Upper lobe of left lung (tissue), 6 donors: ENCODE results near the gene C17orf75. TPM values are rescaled to one million over a fixed set of nuclear protein-coding genes. Genes with fewer than 3 reads are reported as not detected.

Source experiments
- ATAC-seq, 2 donors: fragments of 200-7000 bp; cut with Tn5 transposase; one replicate each; pipeline ENCODE4 v1.9.1; 2022; ENCODE audit warnings: mild to moderate bottlenecking in 2 of 2, moderate library complexity in 2 of 2; ENCODE audit not compliant: low FRiP score in 2 of 2
- DNase-seq, 2 donors: peaks; one replicate each; pipeline ENCODE4 v3.0.0-alpha.2; 2019 to 2020
- H3K27ac ChIP-seq, 4 donors: fragments of 200-600 bp; sonication (generic); one replicate each; pipeline ENCODE4 v1.5.1; 2016 to 2019
- H3K27me3 ChIP-seq, 4 donors: fragments of 200-600 bp; sonication (generic); one replicate each; pipeline ENCODE4 v1.5.1; 2017 to 2019
- H3K36me3 ChIP-seq, 4 donors: fragments of 200-600 bp; sonication (generic); one replicate each; pipeline ENCODE4 v1.5.1; 2016 to 2019
- H3K4me1 ChIP-seq, 4 donors: fragments of 200-600 bp; sonication (generic); one replicate each; pipeline ENCODE4 v1.5.1; 2018 to 2019
- H3K4me3 ChIP-seq, 4 donors: fragments of 200-600 bp; sonication (generic); one replicate each; pipeline ENCODE4 v1.5.1; 2017 to 2019; ENCODE audit warnings: mild to moderate bottlenecking in 2 of 4, moderate library complexity in 1 of 4
- H3K9me3 ChIP-seq, 4 donors: fragments of 200-600 bp; sonication (generic); one replicate each; pipeline ENCODE4 v1.5.1; 2018 to 2019
- CTCF ChIP-seq, 6 experiments: fragments of 450-650 bp in 4 of 6; fragments of 200-600 bp in 2 of 6; sonication (generic) in 2 of 6; IDR thresholded peaks; one replicate each; pipeline ENCODE4 v1.5.1; 2016 to 2019; ENCODE audit warnings: antibody characterized with exemption in 6 of 6
- EP300 ChIP-seq, 4 donors: sonication (generic); formaldehyde crosslinking; IDR thresholded peaks; one replicate each; pipeline ENCODE4 v1.5.1; 2017; ENCODE audit warnings: antibody characterized with exemption in 4 of 4, control low read depth in 2 of 4
- POLR2A ChIP-seq, 4 donors: fragments of 450-650 bp; IDR thresholded peaks; one replicate each; pipeline ENCODE4 v1.5.1; 2016 to 2017; ENCODE audit warnings: antibody characterized with exemption in 4 of 4, mild to moderate bottlenecking in 2 of 4
- POLR2AphosphoS5 ChIP-seq, 2 donors: sonication (generic); formaldehyde crosslinking; IDR thresholded peaks; one replicate each; pipeline ENCODE4 v1.5.1; 2017; ENCODE audit warnings: antibody characterized with exemption in 2 of 2
- WGBS, 2 donors: methylation state at CpG; one replicate each; pipeline ENCODE4 v1.1.5; 2017 to 2018; 5-methylcytosine and 5-hydroxymethylcytosine counted together
- total RNA-seq, 6 donors: library from RNA; depleted of rRNA in 4 of 6; stranded (reverse); fragments of >200 nt in 4 of 6; gene quantifications; one replicate each; pipeline versions ENCODE4 v1.1.0 to v1.2.1, GENCODE V29; 2016 to 2021
- donor health status: DM: no; HTN: no; CAD: no; lungs with moderate emphysema.
- donor health status: DM: no; HTN: yes; CAD: no; lungs with severe emphysema.

Gene C17orf75
- total RNA-seq, 6 donors from 2014 or later: 4.7 to 17.8 (median 12.9) TPM

DNA sequence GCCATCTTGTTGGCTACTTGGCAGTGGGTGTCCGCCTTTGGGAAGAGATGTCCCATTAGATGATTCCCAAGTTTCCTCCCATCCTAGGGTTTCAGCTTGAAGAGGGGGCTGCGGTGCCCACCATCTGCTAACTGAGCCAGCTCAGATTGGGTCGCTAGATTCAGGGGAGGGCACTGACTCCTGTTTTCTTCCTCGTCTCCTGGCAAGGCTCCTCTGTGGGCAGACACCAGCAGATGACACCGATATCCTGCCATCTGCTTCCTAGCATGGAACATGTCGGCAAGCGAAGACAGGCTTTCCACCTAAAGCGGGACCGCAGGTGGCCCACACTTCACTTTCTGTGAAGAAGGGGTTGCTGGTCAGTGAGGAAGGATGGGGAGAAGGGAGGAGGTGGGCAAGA lies 27.3 kb downstream of the C17orf75 start:
- TF ChIP-seq EP300 (IDR thresholded peaks at IDR 0.05): no peak
- no peak for TF ChIP-seq POLR2A (IDR thresholded peaks at IDR 0.05)
- no peak for TF ChIP-seq POLR2AphosphoS5 (IDR thresholded peaks at IDR 0.05)
- TF ChIP-seq CTCF (IDR thresholded peaks at IDR 0.05): no peak

GRCh38 chr17:32311028-32311536 lies 30.9 kb downstream of the C17orf75 start:
- Histone ChIP-seq H3K4me3 (no peak overlapping the region), H3K36me3 (no peaks in the 10 kb centered on the region), H3K9me3 (no peaks in the 10 kb centered on the region), H3K27me3 (no peaks in the 10 kb centered on the region), H3K4me1 (no peaks in the 10 kb centered on the region), H3K27ac (no peak overlapping the region)
- WGBS, 2 donors: 51% methylated on average over 9 of the region's 9 CpGs
- DNase-seq (no peak), ATAC-seq (no peak)
- no peak for TF ChIP-seq CTCF (IDR thresholded peaks at IDR 0.05)
- TF ChIP-seq EP300 (IDR thresholded peaks at IDR 0.05): no peak
- no peak for TF ChIP-seq POLR2A (IDR thresholded peaks at IDR 0.05)
- TF ChIP-seq POLR2AphosphoS5 (IDR thresholded peaks at IDR 0.05): no peak

More for the DNA sequence above, 27.3 kb downstream of the C17orf75 start:
- Histone ChIP-seq H3K4me1 (no peaks in the 10 kb centered on the region), H3K9me3 (no peaks in the 10 kb centered on the region), H3K27ac (no peak overlapping the region), H3K36me3 (no peaks in the 10 kb centered on the region), H3K27me3 (no peaks in the 10 kb centered on the region), H3K4me3 (no peak overlapping the region)
- DNase-seq (no peak), ATAC-seq (no peak)
- WGBS, 2 donors: 76 to 82% methylated on average over 8 to 9 of the region's 9 CpGs

GRCh38 chr17:32307658-32308057 lies 34.3 kb downstream of the C17orf75 start:
- H3K36me3 ChIP-seq: no peaks in the 10 kb centered on the region
- no peak overlapping the region for H3K4me3 ChIP-seq
- no peak for TF ChIP-seq CTCF (IDR thresholded peaks at IDR 0.05)
- TF ChIP-seq POLR2A (IDR thresholded peaks at IDR 0.05): no peak
- no peak for TF ChIP-seq EP300 (IDR thresholded peaks at IDR 0.05)
- no peak for TF ChIP-seq POLR2AphosphoS5 (IDR thresholded peaks at IDR 0.05)
- no peak for DNase-seq
- no peaks in the 10 kb centered on the region for H3K27me3 ChIP-seq
- 27 to 55% methylated on average over 4 of the region's 4 CpGs for WGBS, 2 donors
- H3K27ac ChIP-seq: no peak overlapping the region
- H3K9me3 ChIP-seq: no peaks in the 10 kb centered on the region
- no peaks in the 10 kb centered on the region for H3K4me1 ChIP-seq
- ATAC-seq: no peak

DNA sequence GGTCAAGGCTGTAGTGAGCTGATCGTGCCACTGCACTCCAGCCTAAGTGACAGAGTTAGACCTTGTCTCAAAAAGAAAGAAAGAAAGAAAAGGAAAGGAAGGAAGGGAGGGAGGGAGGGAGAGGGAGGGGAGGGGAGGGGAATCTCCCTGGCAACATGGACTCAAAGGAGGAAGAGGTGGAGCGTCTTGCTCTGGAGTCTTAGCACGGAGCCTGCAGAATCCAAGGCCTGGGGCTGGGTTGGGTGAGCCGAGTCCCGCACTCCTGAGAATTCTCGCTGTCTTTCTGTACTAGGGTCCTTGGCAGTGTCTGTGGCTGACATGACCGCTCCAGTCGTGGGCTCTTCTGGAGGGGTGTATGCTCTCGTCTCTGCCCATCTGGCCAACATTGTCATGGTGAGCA lies 36.9 kb downstream of the C17orf75 start:
- no peaks in the 10 kb centered on the region for H3K27me3 ChIP-seq
- WGBS, 2 donors: 82 to 88% methylated on average over 9 of the region's 9 CpGs
- H3K36me3 ChIP-seq: no peaks in the 10 kb centered on the region
- no peaks in the 10 kb centered on the region for H3K9me3 ChIP-seq
- no peak for ATAC-seq
- H3K4me3 ChIP-seq: no peak overlapping the region
- TF ChIP-seq POLR2AphosphoS5 (IDR thresholded peaks at IDR 0.05) (no peak), CTCF (IDR thresholded peaks at IDR 0.05) (no peak), EP300 (IDR thresholded peaks at IDR 0.05) (no peak), POLR2A (IDR thresholded peaks at IDR 0.05) (no peak)
- H3K4me1 ChIP-seq: no peaks in the 10 kb centered on the region
- no peak overlapping the region for H3K27ac ChIP-seq
- no peak for DNase-seq

DNA sequence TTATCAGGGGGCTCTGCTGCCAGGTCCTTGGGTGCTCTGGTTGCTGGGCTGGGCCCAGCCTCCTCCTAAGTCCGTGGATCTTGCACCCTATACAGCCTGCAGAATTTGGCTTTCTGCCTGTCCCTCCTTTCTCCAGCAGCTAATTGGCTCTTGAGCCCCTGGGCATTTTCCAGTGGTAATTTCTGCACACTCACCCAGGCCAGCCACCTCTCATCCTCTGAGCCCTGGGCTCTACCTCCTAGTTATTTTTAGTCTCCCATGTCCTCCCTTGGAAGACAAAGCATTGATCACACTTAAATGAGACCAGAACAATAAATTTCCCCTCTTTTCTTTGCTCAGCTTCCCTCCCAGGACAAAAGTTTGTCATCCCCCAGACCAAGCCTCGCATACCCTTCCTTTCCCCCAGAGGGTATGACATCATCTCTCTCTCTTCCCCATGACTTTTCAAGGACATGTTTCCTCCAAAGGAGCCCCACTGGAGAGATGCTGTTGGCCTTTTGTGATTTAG lies 38.1 kb downstream of the C17orf75 start:
- no peak for DNase-seq
- H3K27ac ChIP-seq: no peak overlapping the region
- WGBS, 2 donors: 53 to 60% methylated on average over 2 of the region's 2 CpGs
- ATAC-seq: no peak
- no peaks in the 10 kb centered on the region for H3K9me3 ChIP-seq
- no peak overlapping the region for H3K4me3 ChIP-seq
- H3K27me3 ChIP-seq: no peaks in the 10 kb centered on the region
- TF ChIP-seq EP300 (IDR thresholded peaks at IDR 0.05): no peak
- no peak for TF ChIP-seq POLR2AphosphoS5 (IDR thresholded peaks at IDR 0.05)
- TF ChIP-seq POLR2A (IDR thresholded peaks at IDR 0.05): no peak
- TF ChIP-seq CTCF (IDR thresholded peaks at IDR 0.05): no peak
- H3K36me3 ChIP-seq: no peaks in the 10 kb centered on the region
- H3K4me1 ChIP-seq: no peaks in the 10 kb centered on the region
